Spleen (tissue), 11 donors: Measurements from ENCODE around the gene DNMBP. TPM values are rescaled to one million over a fixed set of nuclear protein-coding genes. Genes with fewer than 3 reads are reported as not detected.
"Not testable (repeated sequence)": the region's sequence is repeated elsewhere in the genome, so short reads cannot be mapped to it uniquely, and the experiment has no call there.

Source experiments
- DNase-seq: peaks from one replicate; pipeline ENCODE4 v3.0.0-alpha.2; 2020
- H3K27ac ChIP-seq, 8 donors: fragments of 200-600 bp; sonication (generic) in 7 of 8; 1 replicate in 4 of 8; 2 replicates in 4 of 8; pipeline versions ENCODE4 v1.5.0 to v1.8.0; 2016 to 2021; ENCODE audit warnings: inconsistent platforms in 4 of 8, mild to moderate bottlenecking in 4 of 8, moderate library complexity in 1 of 8
- H3K27me3 ChIP-seq, 7 donors: fragments of 200-600 bp; sonication (generic) in 6 of 7; replicated peaks in 1 of 7; 1 replicate in 4 of 7; 2 replicates in 3 of 7; pipeline versions ENCODE4 v1.5.0 to v1.8.0; 2016 to 2021; ENCODE audit warnings: inconsistent platforms in 3 of 7, mild to moderate bottlenecking in 1 of 7
- H3K36me3 ChIP-seq, 6 donors: fragments of 200-600 bp; sonication (generic) in 5 of 6; 1 replicate in 4 of 6; 2 replicates in 2 of 6; pipeline versions ENCODE4 v1.5.0 to v1.8.0; 2016 to 2021; ENCODE audit warnings: inconsistent platforms in 2 of 6
- H3K4me1 ChIP-seq, 6 donors: fragments of 200-600 bp; sonication (generic) in 5 of 6; 1 replicate in 3 of 6; 2 replicates in 3 of 6; pipeline versions ENCODE4 v1.5.0 to v1.8.0; 2016 to 2021; ENCODE audit warnings: inconsistent platforms in 3 of 6
- H3K4me3 ChIP-seq, 8 donors: fragments of 200-600 bp; sonication (generic) in 7 of 8; 1 replicate in 4 of 8; 2 replicates in 4 of 8; pipeline versions ENCODE4 v1.5.0 to v1.8.0; 2016 to 2021; ENCODE audit warnings: inconsistent platforms in 4 of 8, mild to moderate bottlenecking in 4 of 8, moderate library complexity in 2 of 8
- H3K9me3 ChIP-seq, 8 donors: fragments of 200-600 bp; sonication (generic) in 7 of 8; 1 replicate in 4 of 8; 2 replicates in 4 of 8; pipeline versions ENCODE4 v1.5.0 to v1.8.0; 2016 to 2021; ENCODE audit warnings: inconsistent platforms in 4 of 8
- CTCF ChIP-seq, 11 experiments: fragments of 200-600 bp in 7 of 11; fragments of 450-650 bp in 4 of 11; sonication (generic) in 4 of 11; IDR thresholded peaks in 8 of 11; conservative IDR thresholded peaks in 3 of 11; 1 replicate in 7 of 11; 2 replicates in 4 of 11; pipeline versions ENCODE4 v1.4.0 to v1.8.0; 2016 to 2021; ENCODE audit warnings: antibody characterized with exemption in 11 of 11, inconsistent platforms in 4 of 11, mild to moderate bottlenecking in 1 of 11
- POLR2A ChIP-seq, 3 donors: fragments of 450-650 bp; IDR thresholded peaks; one replicate each; pipeline ENCODE4 v1.5.1; 2017; ENCODE audit warnings: antibody characterized with exemption in 3 of 3, mild to moderate bottlenecking in 1 of 3
- POLR2AphosphoS5 ChIP-seq, 3 donors: sonication (generic); formaldehyde crosslinking; IDR thresholded peaks; one replicate each; pipeline ENCODE4 v1.5.1; 2017; ENCODE audit warnings: antibody characterized with exemption in 3 of 3
- WGBS, 5 donors: extraction: QIAGEN DNeasy Blood & Tissue Kit in 3 of 5; methylation state at CpG; one replicate each; pipeline versions ENCODE4 v1.1.5 to v1.1.7; 2013 to 2018; 5-methylcytosine and 5-hydroxymethylcytosine counted together
- intact Hi-C: fragments of 100-400 bp; cut with DNase I; formaldehyde crosslinking; loops from one replicate; pipeline ENCODE4 v1.15.0; 2023; ENCODE audit warnings: low total_unique reads
- polyA plus RNA-seq, 3 donors: library from polyadenylated mRNA; stranded (reverse); fragments of 200-250 nt; gene quantifications; one replicate each; pipeline ENCODE4 v1.2.1, GENCODE V29; 2013
- total RNA-seq, 7 donors: library from RNA; depleted of rRNA in 3 of 7; stranded (reverse); fragments of >200 nt in 3 of 7; fragmentation: NEBNext Ultra II Directional in 4 of 7; extraction: Animal tissue kit (Norgen Biotek cat#: 25700) in 4 of 7; gene quantifications; one replicate each; pipeline versions ENCODE4 v1.1.0 to v1.2.1, GENCODE V29; 2016 to 2021
- donor health status: healthy with polysubstance abuse.
- donor health status: DM: no; HTN: no; CAD: no; lungs with moderate emphysema.
- donor health status: DM: no; HTN: no; CAD: no.
- donor health status: Bipolar disorder and iron deficiency.
- donor health status: healthy.
- donor health status: DM: no; HTN: no; CAD: no.
- donor health status: DM: yes; HTN: yes; CAD: no.

The DNMBP gene
- total and polyA plus RNA-seq, 10 donors, result 4.6 to 19.5 (median 15.9) TPM

GRCh38 chr10:99952799-99953198, 56.9 kb downstream of the DNMBP start:
- no peak overlapping the region for H3K4me3 ChIP-seq
- DNase-seq, result no peak
- TF ChIP-seq CTCF (IDR thresholded peaks at IDR 0.05 in 8 of 11, conservative IDR thresholded peaks at IDR 0.05 in 3 of 11), result no peak
- no peaks in the 10 kb centered on the region for H3K4me1 ChIP-seq
- WGBS, 5 donors, result 92 to 96% (median 93%) methylated on average over 2 of the region's 2 CpGs
- no peak overlapping the region for H3K27ac ChIP-seq
- intact Hi-C loops, result no loop called here
- peaks cover 0 to 79% (median 42%) of the 10 kb centered on the region in 6 donors for H3K36me3 ChIP-seq
- peaks cover 0 to 26% (median 17%) of the 10 kb centered on the region in 8 donors for H3K9me3 ChIP-seq
- H3K27me3 ChIP-seq, result no peaks in the 10 kb centered on the region

GRCh38 chr10:99946051-99946450, 63.7 kb downstream of the DNMBP start:
- H3K4me3 ChIP-seq, DNase-seq, H3K27ac ChIP-seq, H3K27me3 ChIP-seq, H3K4me1 ChIP-seq, intact Hi-C loops: not testable (repeated sequence)
- H3K9me3 ChIP-seq, result peaks cover 0 to 13% (median 10%) of the 10 kb centered on the region in 8 donors
- H3K36me3 ChIP-seq, result peaks cover 0 to 24% (median 4%) of the 10 kb centered on the region in 6 donors
- WGBS, 5 donors, result 86 to 100% (median 94%) methylated on average over 2 of the region's 2 CpGs

- H3K4me1 ChIP-seq, result no peaks in the 10 kb centered on the region
- peaks cover 0 to 24% (median 0%) of the 10 kb centered on the region in 6 donors for H3K36me3 ChIP-seq
- peaks cover 0 to 5% (median 2%) of the 10 kb centered on the region in 8 donors for H3K9me3 ChIP-seq
- H3K27ac ChIP-seq, result no peak overlapping the region
- intact Hi-C loops, result no loop called here
- 84 to 94% (median 93%) methylated on average over 4 of the region's 4 CpGs for whole genome bisulfite sequencing, 5 donors
- TF ChIP-seq POLR2AphosphoS5 (IDR thresholded peaks at IDR 0.05) (no peak), CTCF (IDR thresholded peaks at IDR 0.05 in 8 of 11, conservative IDR thresholded peaks at IDR 0.05 in 3 of 11) (no peak), POLR2A (IDR thresholded peaks at IDR 0.05) (no peak)
- no peak overlapping the region for H3K4me3 ChIP-seq
- DNase-seq, result no peak
- no peaks in the 10 kb centered on the region for H3K27me3 ChIP-seq
Measured at GRCh38 chr10:99945263-99945662, 64.5 kb downstream of the DNMBP start.

GRCh38 chr10:99944860-99945259, 64.9 kb downstream of the DNMBP start:
- TF ChIP-seq CTCF (IDR thresholded peaks at IDR 0.05 in 8 of 11, conservative IDR thresholded peaks at IDR 0.05 in 3 of 11) (no peak), POLR2AphosphoS5 (IDR thresholded peaks at IDR 0.05) (no peak), POLR2A (IDR thresholded peaks at IDR 0.05) (no peak)
- no peak for DNase-seq
- H3K9me3 ChIP-seq, result peaks cover 0 to 1% (median 0%) of the 10 kb centered on the region in 8 donors
- intact Hi-C loops, result no loop called here
- no peak overlapping the region for H3K27ac ChIP-seq
- no peak overlapping the region for H3K4me3 ChIP-seq
- peaks cover 0 to 24% (median 0%) of the 10 kb centered on the region in 6 donors for H3K36me3 ChIP-seq
- no peaks in the 10 kb centered on the region for H3K27me3 ChIP-seq
- WGBS, 5 donors, result 93 to 98% (median 94%) methylated on average over 2 of the region's 2 CpGs
- no peaks in the 10 kb centered on the region for H3K4me1 ChIP-seq

GRCh38 chr10:99943908-99944307, 65.8 kb downstream of the DNMBP start:
- H3K4me1 ChIP-seq, result peaks cover 0 to under 1% (median 0%) of the 10 kb centered on the region in 6 donors
- 72 to 88% (median 82%) methylated on average over 3 of the region's 3 CpGs for WGBS, 5 donors
- intact Hi-C loops, result no loop called here
- no peak for DNase-seq
- H3K27me3 ChIP-seq, result no peaks in the 10 kb centered on the region
- no peak for TF ChIP-seq CTCF (IDR thresholded peaks at IDR 0.05 in 8 of 11, conservative IDR thresholded peaks at IDR 0.05 in 3 of 11)
- no peak for TF ChIP-seq POLR2A (IDR thresholded peaks at IDR 0.05)
- TF ChIP-seq POLR2AphosphoS5 (IDR thresholded peaks at IDR 0.05), result no peak
- peaks cover 0 to 29% (median 0%) of the 10 kb centered on the region in 6 donors for H3K36me3 ChIP-seq
- H3K9me3 ChIP-seq, result no peaks in the 10 kb centered on the region
- H3K27ac ChIP-seq, result no peak overlapping the region
- no peak overlapping the region for H3K4me3 ChIP-seq
